IPS-11a (cell line): ENCODE results near the gene DISP2.

Experiments used
- H3K4me3 ChIP-seq: one replicate; pipeline ENCODE4 v1.5.1; 2013; ENCODE audit warnings: low read depth, low read length, control low read depth

DISP2 gene, protein sequence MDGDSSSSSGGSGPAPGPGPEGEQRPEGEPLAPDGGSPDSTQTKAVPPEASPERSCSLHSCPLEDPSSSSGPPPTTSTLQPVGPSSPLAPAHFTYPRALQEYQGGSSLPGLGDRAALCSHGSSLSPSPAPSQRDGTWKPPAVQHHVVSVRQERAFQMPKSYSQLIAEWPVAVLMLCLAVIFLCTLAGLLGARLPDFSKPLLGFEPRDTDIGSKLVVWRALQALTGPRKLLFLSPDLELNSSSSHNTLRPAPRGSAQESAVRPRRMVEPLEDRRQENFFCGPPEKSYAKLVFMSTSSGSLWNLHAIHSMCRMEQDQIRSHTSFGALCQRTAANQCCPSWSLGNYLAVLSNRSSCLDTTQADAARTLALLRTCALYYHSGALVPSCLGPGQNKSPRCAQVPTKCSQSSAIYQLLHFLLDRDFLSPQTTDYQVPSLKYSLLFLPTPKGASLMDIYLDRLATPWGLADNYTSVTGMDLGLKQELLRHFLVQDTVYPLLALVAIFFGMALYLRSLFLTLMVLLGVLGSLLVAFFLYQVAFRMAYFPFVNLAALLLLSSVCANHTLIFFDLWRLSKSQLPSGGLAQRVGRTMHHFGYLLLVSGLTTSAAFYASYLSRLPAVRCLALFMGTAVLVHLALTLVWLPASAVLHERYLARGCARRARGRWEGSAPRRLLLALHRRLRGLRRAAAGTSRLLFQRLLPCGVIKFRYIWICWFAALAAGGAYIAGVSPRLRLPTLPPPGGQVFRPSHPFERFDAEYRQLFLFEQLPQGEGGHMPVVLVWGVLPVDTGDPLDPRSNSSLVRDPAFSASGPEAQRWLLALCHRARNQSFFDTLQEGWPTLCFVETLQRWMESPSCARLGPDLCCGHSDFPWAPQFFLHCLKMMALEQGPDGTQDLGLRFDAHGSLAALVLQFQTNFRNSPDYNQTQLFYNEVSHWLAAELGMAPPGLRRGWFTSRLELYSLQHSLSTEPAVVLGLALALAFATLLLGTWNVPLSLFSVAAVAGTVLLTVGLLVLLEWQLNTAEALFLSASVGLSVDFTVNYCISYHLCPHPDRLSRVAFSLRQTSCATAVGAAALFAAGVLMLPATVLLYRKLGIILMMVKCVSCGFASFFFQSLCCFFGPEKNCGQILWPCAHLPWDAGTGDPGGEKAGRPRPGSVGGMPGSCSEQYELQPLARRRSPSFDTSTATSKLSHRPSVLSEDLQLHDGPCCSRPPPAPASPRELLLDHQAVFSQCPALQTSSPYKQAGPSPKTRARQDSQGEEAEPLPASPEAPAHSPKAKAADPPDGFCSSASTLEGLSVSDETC (N-terminal part only)

GRCh38 chr15:40357723-40358470 lies at the start of gene DISP2:
Gene DISP2 (plus strand): TSS chr15:40358219. CDS start chr15:40358322, 103 bp downstream.
- peak within 1 kb of the TSS; percentile 43 for H3K4me3 ChIP-seq

DNA sequence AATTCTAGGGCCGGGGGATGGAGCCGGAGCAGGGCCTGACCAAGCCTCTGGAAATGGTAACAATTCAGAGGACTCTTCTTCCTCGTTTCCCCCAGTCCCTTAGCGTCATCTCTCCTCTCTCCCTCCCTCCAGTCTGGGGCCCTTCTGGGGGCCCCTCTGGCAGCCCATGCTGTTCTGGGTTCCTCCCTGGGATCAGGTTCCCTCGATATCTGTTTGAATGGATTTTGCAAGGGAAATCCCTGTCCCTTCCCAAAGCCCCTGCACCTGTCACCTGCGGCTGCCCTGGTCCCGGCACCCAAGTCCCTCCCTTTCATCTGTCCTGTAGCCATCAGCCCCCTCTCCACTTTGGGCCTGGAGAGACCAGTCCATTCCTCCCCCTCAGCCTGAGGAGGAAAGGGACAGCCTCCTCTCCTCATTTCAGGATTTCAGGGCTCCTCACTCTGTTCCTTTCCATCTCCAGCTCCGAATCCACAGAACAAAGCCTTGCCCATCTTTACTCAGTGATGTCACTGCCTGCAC lies 48.6 kb upstream of the DISP2 start:
- no peak overlapping the region for H3K4me3 ChIP-seq

DNA sequence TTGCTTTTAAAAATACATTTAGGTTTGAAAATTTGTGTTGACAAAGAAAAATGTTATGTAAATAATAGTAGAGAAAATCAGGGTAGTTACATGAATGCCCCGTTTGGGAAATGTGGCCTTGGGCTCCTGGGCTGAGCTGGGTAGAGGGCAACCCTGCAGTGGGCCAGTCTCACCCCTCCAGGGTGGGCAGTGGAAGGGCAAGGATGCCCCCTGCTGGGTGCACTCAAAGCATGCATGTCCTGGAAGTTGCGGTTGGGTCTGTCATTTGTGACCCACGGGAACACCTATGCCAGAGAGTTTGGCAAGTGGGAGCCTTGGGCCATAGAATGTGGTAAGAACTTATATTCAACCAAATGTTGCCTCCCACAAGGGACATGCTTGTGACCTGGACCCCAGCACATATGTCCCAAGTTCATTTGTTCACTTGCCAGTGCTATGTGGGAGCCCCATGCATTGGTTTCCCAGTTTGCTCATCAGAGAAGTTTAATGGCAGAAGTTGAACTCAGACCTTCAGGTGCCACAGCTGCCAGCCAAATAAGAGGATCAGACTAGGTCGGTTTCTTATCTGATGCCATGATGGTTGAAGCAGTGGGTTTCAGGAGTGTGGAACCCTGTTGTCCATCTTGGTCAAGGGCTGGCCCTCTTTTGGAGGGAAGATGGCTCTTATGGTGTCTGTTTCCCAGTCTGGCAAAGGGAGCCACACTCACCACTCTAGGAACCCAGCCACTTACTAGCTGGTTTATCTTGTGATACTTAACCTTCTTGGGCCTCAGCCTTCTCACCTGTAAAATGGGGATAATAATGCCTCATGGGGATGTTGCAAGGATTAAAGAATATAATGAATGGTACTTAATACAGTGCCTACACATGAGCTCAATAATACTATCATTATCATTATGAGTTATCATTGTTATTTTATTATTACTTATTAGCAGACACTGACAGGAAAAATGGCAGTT lies 47.7 kb upstream of the DISP2 start:
- H3K4me3 ChIP-seq, result no peak overlapping the region

- H3K4me3 ChIP-seq, result no peak overlapping the region
Observed at GRCh38 chr15:40310993-40311392, 47.0 kb upstream of the DISP2 start.

DNA sequence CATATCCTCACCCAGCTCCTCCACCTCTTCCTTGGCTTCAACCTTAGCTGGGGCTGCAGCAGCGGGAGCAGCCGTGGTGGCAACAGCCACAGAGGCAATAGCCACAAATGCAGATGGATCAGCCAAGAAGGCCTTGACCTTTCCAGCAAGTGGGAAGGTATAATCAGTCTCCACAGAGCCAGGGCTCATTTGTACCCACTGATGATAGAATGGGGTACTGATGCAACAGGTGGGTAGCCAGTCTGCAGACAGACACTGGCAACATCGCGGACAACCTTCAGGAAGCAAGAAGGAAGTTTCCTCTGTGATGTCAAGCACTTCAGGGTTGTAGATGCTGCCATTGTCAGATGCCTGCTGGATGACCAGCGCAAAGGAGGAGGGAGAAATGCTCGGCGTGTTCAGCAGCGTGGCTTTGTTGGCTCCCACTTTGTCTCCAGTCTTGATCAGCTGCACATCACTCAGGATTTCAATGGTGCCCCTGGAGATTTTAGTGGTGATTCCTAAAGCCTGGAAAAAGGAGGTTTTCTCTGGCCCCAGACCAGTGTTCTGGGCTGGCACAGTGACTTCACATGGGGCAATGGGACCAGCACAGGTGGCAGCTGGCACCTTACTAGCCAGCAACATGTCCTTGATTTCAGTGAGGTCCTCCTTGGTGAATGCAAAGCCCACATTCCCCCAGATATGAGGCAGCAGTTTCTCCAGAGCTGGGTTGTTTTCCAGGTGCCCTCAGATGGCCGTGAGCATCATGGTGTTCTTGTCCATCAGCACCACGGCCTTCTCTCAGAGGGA lies 45.5 kb upstream of the DISP2 start:
- H3K4me3 ChIP-seq, result no peak overlapping the region

DNA sequence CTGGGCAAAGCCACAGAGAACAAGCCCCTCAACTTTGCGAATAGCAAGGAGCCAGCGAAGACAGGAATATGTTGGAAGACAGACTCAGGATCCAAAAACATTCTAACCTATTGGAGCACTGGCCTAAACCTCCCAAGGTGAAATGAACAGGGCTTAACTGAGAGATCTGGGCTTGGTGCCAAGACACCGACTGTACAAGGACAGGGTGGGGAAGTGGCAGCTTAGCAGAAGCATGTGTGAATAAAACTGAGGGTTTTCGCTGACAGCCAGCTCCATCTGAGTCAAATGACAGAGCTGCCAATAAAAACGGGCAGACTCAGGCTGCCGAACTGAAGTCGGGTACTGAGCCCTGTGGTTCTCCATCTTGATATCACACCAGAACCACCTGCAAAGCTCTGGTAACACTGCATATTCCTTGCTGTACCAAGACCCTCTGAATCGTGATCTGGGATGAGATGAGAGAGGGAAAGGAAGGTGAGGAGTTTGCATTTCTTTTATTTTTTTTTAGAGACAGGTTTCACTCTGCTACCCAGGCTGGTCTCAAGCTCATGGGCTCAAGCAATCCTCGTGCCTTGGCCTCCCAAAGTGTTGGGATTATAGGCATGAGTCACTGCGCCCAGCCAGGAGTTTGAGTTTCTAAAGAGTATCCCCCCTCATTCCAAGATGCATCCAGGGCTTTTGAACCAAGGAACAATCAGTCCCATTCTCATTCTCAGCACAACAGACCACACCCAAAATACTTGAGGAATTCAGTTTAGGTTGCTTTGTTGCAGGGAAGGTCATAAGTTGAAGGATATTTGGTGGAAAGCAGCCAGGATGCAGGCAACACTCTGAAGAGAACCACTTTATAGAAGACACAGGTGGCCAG lies 44.3 kb upstream of the DISP2 start:
- H3K4me3 ChIP-seq, result no peak overlapping the region

- no peak overlapping the region for H3K4me3 ChIP-seq
Observed at GRCh38 chr15:40314723-40315276, 43.2 kb upstream of the DISP2 start.

DNA sequence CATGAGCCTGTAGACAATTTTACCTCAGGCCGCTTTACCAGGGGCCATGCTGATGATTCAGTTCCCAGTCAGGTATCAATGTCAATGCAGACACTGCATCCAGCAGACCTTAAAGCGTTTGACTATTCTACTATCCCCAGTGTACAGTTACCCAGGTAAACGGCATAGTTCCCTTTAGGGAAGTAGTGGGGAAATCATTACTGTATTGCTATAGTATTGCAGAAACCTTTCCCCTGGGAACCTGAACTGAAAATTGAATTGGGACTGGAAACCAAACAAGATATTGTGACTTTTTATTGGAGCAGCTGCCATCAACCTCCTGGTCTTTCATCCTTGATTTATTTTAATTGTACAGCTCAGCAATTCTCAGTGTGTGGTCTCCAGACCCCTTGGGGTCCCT lies 41.1 kb upstream of the DISP2 start:
- no peak overlapping the region for H3K4me3 ChIP-seq

- H3K4me3 ChIP-seq, result no peak overlapping the region
Observed at GRCh38 chr15:40317580-40317979, 40.4 kb upstream of the DISP2 start.

DNA sequence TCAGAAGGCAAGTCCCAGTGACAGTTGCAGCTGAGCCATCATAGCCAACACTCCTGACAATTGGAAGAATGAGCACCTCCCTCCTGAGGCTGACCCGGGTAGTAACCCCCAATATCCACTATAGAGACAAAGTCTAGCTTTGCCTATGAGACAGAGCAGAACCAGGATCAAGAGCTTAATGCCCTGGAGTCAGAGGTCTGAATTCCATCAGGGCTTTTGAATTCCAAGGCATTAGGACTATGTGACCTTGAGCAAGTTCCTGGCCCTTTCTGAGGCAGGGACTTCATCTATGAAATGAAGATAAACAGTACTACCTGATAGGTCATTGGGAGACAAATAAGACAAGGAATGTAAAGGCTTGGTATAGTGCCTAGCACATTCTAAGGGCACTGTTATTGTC lies 37.6 kb upstream of the DISP2 start:
- H3K4me3 ChIP-seq, result no peak overlapping the region

- no peak overlapping the region for H3K4me3 ChIP-seq
Observed at GRCh38 chr15:40320931-40321371, 37.1 kb upstream of the DISP2 start.

GRCh38 chr15:40322531-40323238 lies 35.3 kb upstream of the DISP2 start:
- H3K4me3 ChIP-seq, result peak overlapping the region; percentile 17

GRCh38 chr15:40323239-40323952 lies 34.6 kb upstream of the DISP2 start, which contains the start of gene INAFM2:
Gene INAFM2 (plus strand): TSS chr15:40323692. CDS start chr15:40324056, 364 bp downstream.
- H3K4me3 ChIP-seq, result peak within 1 kb of the TSS; percentile 53

GRCh38 chr15:40323953-40324937 lies 33.8 kb upstream of the DISP2 start:
- H3K4me3 ChIP-seq, result peak overlapping the region; percentile 53
